ENCODE data around the gene UCK2.
"Not testable (repeated sequence)": the region's sequence is repeated elsewhere in the genome, so short reads cannot be mapped to it uniquely, and the experiment has no call there.

UCK2 gene

GRCh38 chr1:165827268-165828102 is at the start of gene UCK2:
TSS of gene UCK2 (plus strand) at chr1:165827614. CDS start at chr1:165827834, 220 bp downstream.
- peak; percentile 27 to 30 for DNase-seq (ENCODE audit: low read depth in 2 of 2)

- DNase-seq (ENCODE audit: low read depth in 2 of 2) = not testable (repeated sequence)
Measured at GRCh38 chr1:165778197-165778596, 49.2 kb upstream of the UCK2 start.

GRCh38 chr1:165783519-165783918 is 43.9 kb upstream of the UCK2 start:
- not testable (repeated sequence) for DNase-seq (ENCODE audit: low read depth in 2 of 2)

- DNase-seq (ENCODE audit: low read depth in 2 of 2) = no peak
Measured at GRCh38 chr1:165787741-165788140, 39.7 kb upstream of the UCK2 start.

GRCh38 chr1:165793951-165794350 is 33.5 kb upstream of the UCK2 start:
- DNase-seq (ENCODE audit: low read depth in 2 of 2) = no peak

GRCh38 chr1:165795894-165796293 is 31.5 kb upstream of the UCK2 start:
- DNase-seq (ENCODE audit: low read depth in 2 of 2) = no peak

- no peak for DNase-seq (ENCODE audit: low read depth in 2 of 2)
Measured at GRCh38 chr1:165799387-165799786, 28.0 kb upstream of the UCK2 start.

- DNase-seq (ENCODE audit: low read depth in 2 of 2) = not testable (repeated sequence)
Measured at GRCh38 chr1:165804513-165804912, 22.9 kb upstream of the UCK2 start.

- no peak for DNase-seq (ENCODE audit: low read depth in 2 of 2)
Measured at GRCh38 chr1:165807613-165808012, 19.8 kb upstream of the UCK2 start.

- no peak for DNase-seq (ENCODE audit: low read depth in 2 of 2)
Measured at GRCh38 chr1:165815725-165816124, 11.7 kb upstream of the UCK2 start.

- DNase-seq (ENCODE audit: low read depth in 2 of 2) = no peak
Measured at GRCh38 chr1:165816157-165816556, 11.3 kb upstream of the UCK2 start.

- no peak for DNase-seq (ENCODE audit: low read depth in 2 of 2)
Measured at GRCh38 chr1:165816826-165817497, 10.5 kb upstream of the UCK2 start.

GRCh38 chr1:165823552-165824268 is 3.7 kb upstream of the UCK2 start:
- DNase-seq (ENCODE audit: low read depth in 2 of 2) = no peak

- no peak for DNase-seq (ENCODE audit: low read depth in 2 of 2)
Measured at GRCh38 chr1:165824269-165824643, 3.2 kb upstream of the UCK2 start.

- DNase-seq (ENCODE audit: low read depth in 2 of 2) = no peak
Measured at GRCh38 chr1:165826565-165827267, 698 bp upstream of the UCK2 start.

- DNase-seq (ENCODE audit: low read depth in 2 of 2) = peak in 1 of 2 donors; percentile 7
Measured at GRCh38 chr1:165828103-165828668, 772 bp downstream of the UCK2 start.

- no peak for DNase-seq (ENCODE audit: low read depth in 2 of 2)
Measured at GRCh38 chr1:165828669-165829329, 1.4 kb downstream of the UCK2 start.

- DNase-seq (ENCODE audit: low read depth in 2 of 2) = no peak
Measured at GRCh38 chr1:165829888-165830287, 2.5 kb downstream of the UCK2 start.

- no peak for DNase-seq (ENCODE audit: low read depth in 2 of 2)
Measured at GRCh38 chr1:165831146-165831545, 3.7 kb downstream of the UCK2 start.

GRCh38 chr1:165832902-165833301 is 5.5 kb downstream of the UCK2 start:
- no peak for DNase-seq (ENCODE audit: low read depth in 2 of 2)

GRCh38 chr1:165833358-165833757 is 5.9 kb downstream of the UCK2 start:
- DNase-seq (ENCODE audit: low read depth in 2 of 2) = no peak
